GM18517 (cell line): ENCODE measurements around the gene CRYAB.
"Not testable (repeated sequence)": the region's sequence is repeated elsewhere in the genome, so short reads cannot be mapped to it uniquely, and the experiment has no call there.

Experiments
- ATAC-seq: cut with Tn5 transposase; IDR thresholded peaks from one replicate; pipeline ENCODE4 v1.9.1; 2021; ENCODE audit warnings: mild to moderate bottlenecking, moderate library complexity; ENCODE audit not compliant: unreplicated experiment

CRYAB gene

GRCh38 chr11:111934306-111934705 lies 22.7 kb upstream of the CRYAB start:
- no peak for ATAC-seq

- ATAC-seq, result no peak
Measured at GRCh38 chr11:111933872-111934271, 22.3 kb upstream of the CRYAB start.

DNA sequence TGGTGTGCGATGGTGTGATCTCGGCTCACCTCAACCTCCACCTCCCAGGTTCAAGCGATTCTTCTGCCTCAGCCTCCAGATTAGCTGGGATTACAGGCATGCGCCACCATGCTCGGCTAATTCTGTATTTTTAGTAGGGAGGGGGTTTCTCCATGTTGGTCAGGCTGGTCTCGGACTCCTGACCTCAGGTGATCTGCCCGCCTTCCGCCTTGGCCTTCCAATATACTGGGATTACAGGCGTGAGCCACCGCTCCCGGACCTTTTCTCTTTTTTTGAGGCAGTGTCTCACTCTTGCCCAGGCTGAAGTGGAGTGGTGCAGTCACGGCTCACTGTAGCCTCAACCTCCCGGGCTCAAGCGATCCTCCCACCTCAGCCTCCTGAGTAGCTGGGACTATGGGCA lies 21.6 kb upstream of the CRYAB start:
- not testable (repeated sequence) for ATAC-seq

DNA sequence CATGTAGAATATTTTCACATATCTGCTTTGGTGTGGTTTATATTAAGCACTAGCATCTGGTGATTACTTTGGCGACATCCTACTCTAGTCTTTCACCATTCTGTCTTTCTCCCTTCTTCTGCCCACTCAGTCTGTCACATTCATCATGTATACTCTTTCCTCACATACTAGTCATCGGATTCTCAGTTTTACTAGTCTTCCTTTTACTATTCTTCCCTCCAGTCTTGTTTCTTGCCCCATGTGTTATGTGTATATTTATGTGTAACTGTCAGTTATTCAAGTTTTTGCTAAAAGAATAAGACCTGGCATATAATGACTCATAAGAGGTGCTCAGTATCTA lies 21.0 kb upstream of the CRYAB start:
- no peak for ATAC-seq

GRCh38 chr11:111930472-111930871 lies 18.9 kb upstream of the CRYAB start:
- ATAC-seq, result no peak

DNA sequence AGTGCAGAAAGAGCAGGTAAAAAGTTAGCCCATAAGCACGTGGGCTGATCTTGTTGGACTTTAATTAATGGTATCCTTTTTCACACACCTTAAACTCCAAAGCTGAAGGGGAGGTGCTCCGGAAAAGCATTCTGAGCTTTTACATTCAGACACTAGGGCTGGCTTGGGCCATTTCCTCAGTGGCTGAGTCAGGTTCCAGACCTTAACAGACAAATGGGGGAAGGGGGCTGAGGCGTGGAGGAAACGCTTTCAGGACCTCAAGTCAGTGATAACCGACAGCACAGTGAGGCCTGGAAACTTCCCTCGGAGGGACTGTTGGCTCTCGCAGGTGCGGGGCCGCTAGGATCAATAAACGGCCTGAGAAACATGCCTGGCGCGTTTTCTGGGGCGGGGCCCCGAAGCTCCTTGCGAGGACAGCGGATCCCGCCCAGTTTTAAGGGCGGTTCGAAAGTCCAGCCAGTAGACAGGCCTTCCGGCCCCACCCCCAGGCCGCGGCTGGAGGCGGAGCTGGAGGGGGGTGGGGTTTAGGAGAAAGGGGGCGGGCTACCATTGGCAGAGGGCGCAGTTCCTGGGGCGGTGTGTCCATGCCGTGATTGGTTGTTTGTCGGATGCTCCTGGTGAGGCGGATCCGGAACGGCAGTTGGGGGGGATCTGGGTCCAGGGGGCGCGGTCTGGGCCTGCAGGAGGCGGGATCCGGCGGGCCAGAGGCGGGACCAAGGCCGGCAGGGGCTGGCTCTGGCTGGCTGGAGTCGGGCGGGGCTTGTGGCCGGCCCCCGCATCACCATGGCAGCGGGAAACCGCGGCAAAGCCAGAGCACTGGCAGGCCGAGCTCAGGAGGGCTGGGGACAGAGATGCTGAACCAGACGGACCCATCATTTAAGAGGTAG lies 15.2 kb upstream of the CRYAB start:
- ATAC-seq, result peak; percentile 78

DNA sequence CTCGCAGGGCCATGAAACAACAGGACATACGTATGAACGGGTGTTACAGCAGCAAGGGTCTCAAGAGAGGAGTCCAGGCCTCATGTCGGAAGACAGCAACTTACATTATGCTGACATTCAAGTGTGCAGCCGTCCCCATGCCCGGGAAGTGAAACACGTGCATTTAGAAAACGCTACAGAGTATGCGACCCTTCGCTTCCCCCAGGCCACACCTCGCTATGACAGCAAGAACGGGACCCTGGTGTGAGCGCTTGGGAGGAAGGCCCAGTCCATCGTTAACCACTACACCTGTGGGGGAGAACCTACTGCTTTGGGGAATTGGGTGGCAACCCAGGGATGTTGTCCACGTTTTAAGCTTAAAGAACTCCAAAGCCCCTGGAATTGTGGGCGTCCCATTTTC lies 14.4 kb upstream of the CRYAB start:
- no peak for ATAC-seq

DNA sequence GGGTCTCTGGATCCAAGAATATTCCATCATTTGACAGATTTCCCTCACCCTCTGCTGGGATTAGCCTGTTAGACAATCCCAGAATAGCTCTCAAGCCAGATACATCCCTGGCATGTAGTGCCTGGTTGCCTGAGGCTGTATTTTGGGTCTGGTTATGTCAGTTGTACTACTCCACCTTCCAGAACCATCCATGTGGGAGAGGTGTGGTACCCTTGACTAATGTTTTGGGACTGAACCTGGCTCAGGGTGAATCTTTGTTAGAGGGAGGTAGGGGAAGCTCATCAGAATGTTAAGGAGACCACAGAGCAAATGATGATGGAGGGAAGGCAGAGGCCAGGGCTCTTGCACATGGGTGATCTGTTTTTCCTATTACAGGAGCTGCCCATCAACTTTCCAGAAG lies 12.4 kb upstream of the CRYAB start:
- ATAC-seq, result no peak

GRCh38 chr11:111923351-111923788 lies 11.8 kb upstream of the CRYAB start:
- no peak for ATAC-seq

- ATAC-seq, result no peak
Measured at GRCh38 chr11:111922803-111923202, 11.2 kb upstream of the CRYAB start.

DNA sequence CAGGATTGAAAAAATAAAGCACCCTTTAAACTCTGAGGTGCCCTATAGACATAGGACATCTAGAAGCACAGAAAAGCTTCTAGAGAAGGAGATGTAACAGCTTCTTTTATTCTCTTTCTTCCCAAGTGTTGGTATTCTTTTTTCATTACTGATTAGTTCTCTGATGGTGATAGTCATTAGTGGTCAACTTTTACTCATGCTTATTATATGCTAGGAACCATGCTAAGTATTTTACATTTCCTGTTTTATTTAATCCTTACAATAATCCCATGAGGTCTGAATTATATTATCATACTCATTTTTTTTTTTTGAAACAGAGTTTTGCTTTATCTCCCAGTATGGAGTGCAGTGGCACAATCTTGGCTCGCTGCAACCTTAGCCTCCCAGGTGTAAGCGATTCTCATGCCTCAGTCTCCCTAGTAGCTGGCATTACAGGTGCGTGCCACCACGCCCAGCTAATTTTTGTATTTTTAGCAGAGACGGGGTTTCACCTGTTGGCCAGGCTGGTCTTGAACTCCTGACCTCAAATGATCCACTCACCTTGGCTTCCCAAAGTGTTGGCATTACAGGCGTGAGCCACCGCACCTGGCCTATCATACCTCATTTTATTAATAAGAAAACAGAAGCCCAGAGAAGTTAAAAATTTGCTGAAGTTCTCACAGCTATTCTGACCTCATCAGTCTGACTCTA lies 10.1 kb upstream of the CRYAB start:
- ATAC-seq, result no peak

GRCh38 chr11:111920908-111921307 lies 9.3 kb upstream of the CRYAB start:
- ATAC-seq, result no peak

DNA sequence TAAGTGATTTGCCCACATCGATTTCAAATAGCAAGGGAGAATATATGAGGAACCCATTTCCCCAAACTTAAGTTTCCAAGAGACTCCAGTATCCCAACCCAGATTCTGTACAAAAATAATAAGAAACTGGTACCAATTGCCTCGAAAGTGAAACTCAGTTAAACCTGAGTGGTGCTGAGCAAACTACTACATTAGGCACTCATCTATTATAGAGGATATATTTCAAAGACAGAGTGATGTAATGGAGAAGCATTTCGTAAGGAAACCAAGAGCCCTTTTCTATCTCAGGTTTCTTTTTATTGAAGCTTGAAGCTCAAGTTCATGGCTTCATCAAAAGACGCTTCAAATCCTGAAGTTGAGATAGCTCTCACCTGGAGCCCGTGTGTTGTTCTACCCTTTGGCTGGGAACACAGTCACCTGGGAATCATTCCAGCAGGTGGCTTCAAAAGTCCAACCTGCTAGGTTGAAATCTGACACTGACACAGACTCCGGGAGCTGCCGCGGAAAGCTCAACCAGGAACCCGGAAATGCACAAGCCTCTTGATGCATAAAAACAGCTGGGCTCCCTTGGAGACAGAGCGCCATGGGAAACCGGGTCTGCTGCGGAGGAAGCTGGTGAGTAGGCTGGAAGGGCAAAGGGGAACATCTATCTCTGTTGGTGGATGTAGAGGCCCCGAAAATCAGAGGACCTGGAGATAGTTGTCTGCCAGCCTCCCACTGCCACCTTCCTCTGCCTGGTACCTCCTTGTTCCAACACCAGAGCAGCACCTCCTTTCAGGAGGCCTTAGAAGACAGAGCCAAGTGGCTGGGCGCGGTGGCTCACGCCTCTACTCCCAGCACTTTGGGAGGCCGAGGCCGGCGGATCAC lies 7.1 kb upstream of the CRYAB start, which contains the start of gene C11orf52:
Gene C11orf52 (plus strand): TSS at position 524 of the 867 bp plus-strand sequence. CDS start 60 bp downstream, at position 584.
- no peak for ATAC-seq

GRCh38 chr11:111917788-111918187 lies 6.2 kb upstream of the CRYAB start:
- ATAC-seq, result no peak

- no peak for ATAC-seq
Measured at GRCh38 chr11:111917312-111917711, 5.7 kb upstream of the CRYAB start.

- ATAC-seq, result no peak
Measured at GRCh38 chr11:111916768-111917167, 5.2 kb upstream of the CRYAB start.

GRCh38 chr11:111913997-111914396 lies 2.4 kb upstream of the CRYAB start:
- ATAC-seq, result no peak

DNA sequence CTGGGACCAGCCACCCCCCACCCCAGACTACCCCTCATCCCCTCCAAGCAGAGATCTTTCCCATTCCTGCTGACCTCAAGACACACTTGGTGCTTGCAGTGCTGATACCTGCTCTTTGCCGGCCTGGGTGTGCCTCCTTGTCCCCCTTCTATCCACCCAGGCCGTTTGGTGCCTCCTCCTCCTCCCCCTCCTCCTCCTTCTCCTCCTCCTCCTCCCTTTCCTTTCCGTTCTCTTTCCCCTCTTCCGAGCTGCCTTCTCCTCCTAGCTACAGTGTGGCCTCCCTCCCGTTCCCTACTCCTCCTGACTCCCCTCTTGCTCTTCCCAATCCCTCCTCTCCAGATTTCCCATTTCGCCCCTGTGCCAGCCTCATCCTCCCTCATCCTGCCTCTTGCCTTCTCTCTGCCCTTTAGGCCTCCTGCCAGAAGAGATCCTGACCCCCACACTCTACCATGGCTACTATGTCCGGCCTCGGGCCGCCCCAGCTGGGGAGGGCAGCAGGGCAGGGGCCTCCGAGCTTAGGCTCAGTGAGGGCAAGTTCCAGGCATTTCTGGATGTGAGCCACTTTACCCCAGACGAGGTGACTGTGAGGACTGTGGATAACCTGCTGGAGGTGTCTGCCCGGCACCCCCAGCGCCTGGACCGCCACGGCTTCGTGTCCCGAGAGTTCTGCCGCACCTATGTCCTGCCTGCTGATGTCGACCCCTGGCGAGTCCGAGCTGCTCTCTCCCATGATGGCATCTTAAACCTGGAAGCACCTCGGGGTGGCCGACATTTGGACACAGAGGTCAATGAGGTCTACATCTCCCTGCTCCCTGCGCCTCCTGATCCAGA lies 1.7 kb upstream of the CRYAB start:
- ATAC-seq, result no peak

DNA sequence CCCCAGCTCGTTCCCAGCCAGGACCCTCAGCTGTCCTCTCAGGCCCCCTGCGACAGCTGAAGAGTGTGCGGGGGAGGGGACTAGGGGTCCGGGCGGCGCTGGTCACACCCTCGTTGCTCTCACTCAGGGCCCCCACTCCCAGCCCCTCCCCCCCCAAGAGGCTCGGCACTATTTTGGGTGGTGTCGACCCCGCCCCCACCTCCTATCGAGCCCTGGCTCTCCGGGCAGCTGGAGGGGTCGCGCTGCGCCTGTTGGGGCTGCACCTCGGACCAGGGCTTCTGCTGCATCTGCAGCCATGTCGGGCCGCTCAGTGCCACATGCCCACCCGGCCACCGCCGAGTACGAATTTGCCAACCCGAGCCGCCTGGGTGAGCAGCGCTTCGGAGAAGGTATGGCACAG lies 965 bp upstream of the CRYAB start, which contains the start of gene HSPB2:
Gene HSPB2 (plus strand): TSS at position 200 of the 400 bp plus-strand sequence. CDS start 96 bp downstream, at position 296.
- no peak for ATAC-seq
